Measurements from ENCODE around the gene ENPP6.

GRCh38 chr4:184169225-184169867 lies 48.3 kb downstream of the ENPP6 start:
- no peak for TF ChIP-seq CTCF (IDR thresholded peaks at IDR 0.05; ENCODE audit: low read length)
- TF ChIP-seq EZH2 (IDR thresholded peaks at IDR 0.05; ENCODE audit: borderline replicate concordance, low read length) = no peak
